ENCODE data around the gene FAS.

The FAS gene

DNA sequence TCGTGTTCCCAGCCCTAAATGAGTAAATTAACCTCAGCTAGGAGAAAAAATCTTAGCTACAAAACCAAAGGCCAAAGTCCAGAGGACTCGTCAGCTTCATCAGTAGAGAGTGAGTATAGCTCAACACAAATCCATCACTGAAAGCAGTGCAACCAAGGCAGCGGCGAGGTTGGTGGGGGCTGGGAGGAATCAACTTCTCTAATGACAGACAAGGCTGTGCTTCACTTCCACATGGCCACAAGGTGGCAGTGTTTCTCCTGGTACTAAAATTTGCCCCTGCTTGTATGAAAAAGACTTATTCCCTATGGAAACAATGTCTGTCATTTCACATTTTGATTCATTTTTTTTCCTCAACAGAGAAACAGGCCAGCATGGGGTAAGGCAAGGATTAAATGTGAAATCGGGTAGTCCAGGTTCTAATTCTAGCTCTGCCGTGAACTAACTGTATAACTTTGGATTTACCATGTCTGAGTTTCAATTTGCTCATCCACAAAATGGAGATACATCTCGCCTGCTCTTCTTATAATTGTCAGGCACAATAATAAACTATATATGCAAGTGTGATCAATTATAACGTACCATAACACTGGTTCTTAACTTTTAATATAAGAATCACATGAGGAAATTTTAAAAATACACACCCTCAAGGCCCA lies 39.3 kb downstream of the FAS start:
- Mint-ChIP-seq H3K4me3 (no peak overlapping the region), H3K9me3 (no peaks in the 10 kb centered on the region), H3K27me3 (no peaks in the 10 kb centered on the region), H3K36me3 (ENCODE audit: low read depth) (no peaks in the 10 kb centered on the region), H3K4me1 (ENCODE audit: low read depth) (peaks cover 41% of the 10 kb centered on the region), H3K27ac (no peak overlapping the region)

DNA sequence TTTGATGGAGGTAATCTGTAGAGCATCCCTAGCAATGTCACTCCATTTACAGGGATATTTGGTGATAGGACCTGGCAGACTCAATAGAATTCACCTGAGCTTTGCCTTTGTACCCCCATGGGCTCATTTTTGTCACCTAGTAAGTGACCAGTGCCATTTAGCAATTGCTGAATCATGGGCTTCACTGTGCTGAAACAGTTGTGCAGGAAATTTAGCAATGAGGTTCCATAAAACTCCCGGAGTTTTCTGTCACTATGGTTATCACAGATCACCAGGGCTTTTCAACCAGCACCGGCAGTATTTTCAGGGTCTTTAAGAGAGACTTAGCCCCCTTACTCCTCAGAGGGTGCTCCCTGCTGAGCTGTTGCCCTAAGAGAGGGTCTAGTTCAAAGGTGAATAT lies 40.2 kb downstream of the FAS start:
- Mint-ChIP-seq H3K27ac (no peak overlapping the region), H3K27me3 (peaks cover 3% of the 10 kb centered on the region), H3K4me3 (no peak overlapping the region), H3K9me3 (no peaks in the 10 kb centered on the region), H3K36me3 (ENCODE audit: low read depth) (no peaks in the 10 kb centered on the region), H3K4me1 (ENCODE audit: low read depth) (peaks cover 41% of the 10 kb centered on the region)

DNA sequence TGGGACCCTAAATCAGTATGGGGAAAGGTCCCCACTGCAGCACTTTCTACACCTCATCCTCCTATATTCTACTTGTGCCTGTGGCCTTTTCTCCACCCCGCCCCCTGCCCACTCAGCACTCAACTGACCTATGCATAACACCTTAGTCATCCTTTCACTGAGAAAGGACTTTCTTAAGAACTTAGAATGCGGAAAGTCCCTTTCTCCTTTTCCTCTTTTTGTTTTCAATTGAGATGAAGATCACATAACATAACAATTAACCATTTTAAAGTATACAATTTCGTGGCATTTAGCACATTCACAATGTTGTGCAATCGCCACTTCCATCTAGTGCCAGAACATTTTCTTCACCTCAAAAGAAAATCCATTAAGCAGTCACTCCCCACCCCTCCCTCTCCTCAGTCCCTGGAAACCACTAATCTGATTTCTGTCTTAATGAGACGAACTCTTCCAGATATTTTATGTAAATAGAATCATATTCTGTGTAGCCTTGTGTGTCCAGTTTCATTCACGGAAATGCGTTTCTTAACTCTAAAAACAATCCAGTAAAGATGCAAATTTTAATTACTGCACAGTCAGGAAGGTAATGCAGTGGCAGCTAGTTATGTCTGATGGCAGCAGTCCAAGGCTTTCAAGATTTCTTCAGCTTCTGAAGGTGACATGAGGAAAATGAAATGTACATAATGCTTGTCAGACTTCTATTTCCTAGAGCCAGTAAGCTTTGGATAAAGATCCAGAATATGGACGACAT lies 41.7 kb downstream of the FAS start:
- H3K36me3 Mint-ChIP-seq (ENCODE audit: low read depth) = no peaks in the 10 kb centered on the region
- H3K27ac Mint-ChIP-seq = peak overlapping the region; percentile 65
- H3K4me3 Mint-ChIP-seq = peak overlapping the region; percentile 52
- H3K4me1 Mint-ChIP-seq (ENCODE audit: low read depth) = peaks cover 41% of the 10 kb centered on the region
- peaks cover 5% of the 10 kb centered on the region for H3K27me3 Mint-ChIP-seq
- no peaks in the 10 kb centered on the region for H3K9me3 Mint-ChIP-seq

DNA sequence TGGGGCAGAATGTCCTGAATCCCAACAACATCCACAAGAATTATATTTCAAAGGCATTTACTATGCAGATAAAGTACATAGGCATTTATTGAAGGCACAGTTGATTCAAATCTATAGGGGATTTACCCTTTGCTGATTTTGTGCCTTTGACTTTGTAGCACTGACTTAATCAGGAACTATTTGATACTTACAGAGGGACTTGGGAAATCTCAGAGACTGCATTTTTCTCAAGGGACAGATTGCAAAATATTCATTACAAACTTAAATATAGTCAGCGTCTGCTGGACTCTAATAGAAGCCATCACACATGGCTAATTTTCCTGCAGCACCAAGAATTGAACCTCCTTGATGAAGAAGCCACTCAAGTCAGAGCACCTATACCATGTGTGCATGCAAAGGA lies 44.9 kb downstream of the FAS start:
- Mint-ChIP-seq H3K4me3 (no peak overlapping the region), H3K9me3 (no peaks in the 10 kb centered on the region), H3K27ac (no peak overlapping the region), H3K36me3 (ENCODE audit: low read depth) (no peaks in the 10 kb centered on the region), H3K4me1 (ENCODE audit: low read depth) (peaks cover 32% of the 10 kb centered on the region), H3K27me3 (peaks cover 12% of the 10 kb centered on the region)

DNA sequence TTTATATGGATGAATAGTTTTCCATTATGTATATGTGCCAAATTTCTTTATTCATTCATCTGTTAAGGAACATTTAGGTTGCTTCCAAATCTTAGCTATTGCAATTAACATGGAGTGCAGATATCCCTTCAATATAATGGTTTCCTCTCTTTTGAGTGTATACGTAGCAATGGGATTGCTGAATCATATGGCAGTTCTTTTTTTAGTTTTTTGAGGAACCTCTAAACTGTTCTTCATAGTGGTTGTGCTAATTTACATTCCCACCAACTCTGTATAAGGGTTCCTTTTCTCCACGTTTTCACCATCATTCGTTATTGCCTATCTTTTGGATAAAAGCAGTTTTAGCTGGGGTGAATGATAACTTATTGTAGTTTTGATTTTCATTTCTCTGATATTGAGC lies 46.5 kb downstream of the FAS start:
- no peaks in the 10 kb centered on the region for H3K36me3 Mint-ChIP-seq (ENCODE audit: low read depth)
- peaks cover 16% of the 10 kb centered on the region for H3K4me1 Mint-ChIP-seq (ENCODE audit: low read depth)

DNA sequence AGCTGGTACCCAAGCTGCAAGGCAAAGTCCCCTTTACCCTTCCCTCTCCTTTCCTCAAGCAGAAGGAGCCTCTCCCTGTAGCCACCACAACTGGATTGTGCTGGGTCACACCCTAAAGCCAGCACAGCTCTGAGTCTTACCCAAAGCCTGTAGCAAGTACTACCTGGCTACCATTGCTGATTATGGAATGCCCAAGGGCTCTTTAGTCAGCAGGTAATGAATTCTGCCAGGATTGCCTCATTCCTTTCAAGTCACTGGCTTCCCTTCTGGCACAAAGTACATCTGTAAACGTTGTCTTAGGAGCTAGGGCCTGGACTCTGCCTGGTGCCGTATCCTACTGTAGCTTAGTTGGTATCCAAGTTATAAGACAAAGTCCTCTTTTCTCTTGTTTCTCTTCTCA lies 52.0 kb downstream of the FAS start:
- Mint-ChIP-seq H3K9me3 (no peaks in the 10 kb centered on the region), H3K27ac (no peak overlapping the region), H3K4me3 (no peak overlapping the region), H3K36me3 (ENCODE audit: low read depth) (no peaks in the 10 kb centered on the region), H3K27me3 (peaks cover 14% of the 10 kb centered on the region), H3K4me1 (ENCODE audit: low read depth) (no peaks in the 10 kb centered on the region)

More for the DNA sequence above, 46.5 kb downstream of the FAS start:
- no peaks in the 10 kb centered on the region for H3K9me3 Mint-ChIP-seq
- no peak overlapping the region for H3K4me3 Mint-ChIP-seq
- H3K27me3 Mint-ChIP-seq = peaks cover 14% of the 10 kb centered on the region
- H3K27ac Mint-ChIP-seq = no peak overlapping the region

DNA sequence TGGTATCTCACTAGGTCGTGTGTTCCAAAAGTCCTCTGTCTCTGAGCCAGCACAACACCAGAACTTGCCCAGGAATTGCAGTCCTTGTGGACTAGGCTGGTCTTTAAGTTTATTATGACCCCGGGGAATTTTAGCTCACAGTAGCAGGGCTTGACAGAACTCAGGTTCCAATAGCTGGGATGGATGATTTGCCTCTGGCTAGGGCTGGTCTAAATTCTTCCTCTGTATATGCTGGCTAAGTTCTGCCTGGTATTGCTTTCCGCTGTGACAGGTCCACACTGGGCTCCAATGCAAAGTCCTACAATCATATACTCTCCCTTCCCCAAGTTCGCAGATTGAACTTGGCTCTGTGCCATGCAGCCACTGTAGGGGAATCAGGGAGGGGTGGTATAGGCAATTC lies 52.5 kb downstream of the FAS start:
- no peak overlapping the region for H3K4me3 Mint-ChIP-seq
- no peaks in the 10 kb centered on the region for H3K4me1 Mint-ChIP-seq (ENCODE audit: low read depth)
- no peaks in the 10 kb centered on the region for H3K9me3 Mint-ChIP-seq
- H3K36me3 Mint-ChIP-seq (ENCODE audit: low read depth) = no peaks in the 10 kb centered on the region
- H3K27me3 Mint-ChIP-seq = peaks cover 14% of the 10 kb centered on the region
- H3K27ac Mint-ChIP-seq = no peak overlapping the region

DNA sequence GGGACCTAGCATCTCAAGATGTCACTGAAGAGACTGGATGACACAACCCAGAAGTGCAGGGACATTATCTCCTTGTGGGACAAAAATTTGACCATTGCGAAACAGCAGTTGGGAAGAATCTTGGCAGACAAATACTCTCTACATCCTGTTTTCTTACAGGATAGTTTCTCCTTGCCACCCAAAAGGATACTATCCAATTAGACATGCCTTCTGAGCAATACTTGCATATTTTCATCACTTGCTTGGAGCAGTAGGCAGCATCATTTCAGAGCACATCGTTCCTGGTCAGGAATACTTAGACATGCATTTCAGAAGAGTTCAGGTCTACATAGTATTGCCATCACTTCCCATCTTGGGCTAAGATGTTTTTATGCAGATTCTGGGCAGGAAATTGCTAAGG lies 56.8 kb downstream of the FAS start:
- Mint-ChIP-seq H3K9me3 (no peaks in the 10 kb centered on the region), H3K4me3 (no peak overlapping the region), H3K4me1 (ENCODE audit: low read depth) (no peaks in the 10 kb centered on the region), H3K27me3 (peaks cover 5% of the 10 kb centered on the region), H3K27ac (no peak overlapping the region), H3K36me3 (ENCODE audit: low read depth) (no peaks in the 10 kb centered on the region)

DNA sequence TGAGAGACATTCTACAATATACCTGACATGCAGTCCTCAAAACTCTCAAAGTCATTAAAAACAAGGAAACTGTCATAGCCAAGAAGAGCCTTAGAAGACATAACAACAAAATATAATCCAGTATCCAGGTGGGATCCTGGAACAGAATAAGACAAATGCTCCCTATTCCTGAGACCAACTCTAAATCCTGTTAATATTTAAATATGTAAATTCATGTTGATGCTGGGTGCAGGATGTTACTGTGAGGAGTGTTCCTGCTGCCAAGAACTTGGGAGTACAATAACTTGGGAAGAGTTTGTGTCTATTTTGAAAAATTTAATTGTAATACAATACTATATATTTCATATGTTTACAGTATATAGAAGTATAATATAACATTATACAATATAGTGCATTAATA lies 61.0 kb downstream of the FAS start:
- H3K27me3 Mint-ChIP-seq = peaks cover 5% of the 10 kb centered on the region

DNA sequence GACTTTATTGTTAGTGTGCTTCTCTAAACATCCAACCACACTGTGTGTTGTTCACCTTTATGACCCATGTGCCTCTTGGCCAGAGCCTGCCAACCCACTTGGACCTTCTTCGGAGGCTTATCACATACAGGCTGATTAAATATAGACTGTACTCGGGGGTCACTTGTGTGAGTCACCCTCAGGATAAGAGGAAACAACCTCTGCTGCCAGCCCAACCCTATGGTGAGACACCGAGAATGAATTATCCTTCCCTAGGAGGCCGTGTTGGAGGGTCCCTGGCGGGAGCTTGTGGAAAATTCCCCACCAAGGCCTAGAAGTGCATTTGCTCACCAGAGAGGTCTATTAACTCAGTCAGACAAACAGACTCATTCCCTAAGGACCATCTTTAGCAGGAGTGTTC lies 63.0 kb downstream of the FAS start:
- Mint-ChIP-seq H3K9me3 (no peaks in the 10 kb centered on the region), H3K27ac (no peak overlapping the region), H3K4me3 (no peak overlapping the region), H3K27me3 (no peaks in the 10 kb centered on the region), H3K36me3 (ENCODE audit: low read depth) (no peaks in the 10 kb centered on the region), H3K4me1 (ENCODE audit: low read depth) (no peaks in the 10 kb centered on the region)

More for the DNA sequence above, 61.0 kb downstream of the FAS start:
- Mint-ChIP-seq H3K27ac (no peak overlapping the region), H3K4me3 (no peak overlapping the region), H3K36me3 (ENCODE audit: low read depth) (no peaks in the 10 kb centered on the region), H3K9me3 (no peaks in the 10 kb centered on the region), H3K4me1 (ENCODE audit: low read depth) (no peaks in the 10 kb centered on the region)

DNA sequence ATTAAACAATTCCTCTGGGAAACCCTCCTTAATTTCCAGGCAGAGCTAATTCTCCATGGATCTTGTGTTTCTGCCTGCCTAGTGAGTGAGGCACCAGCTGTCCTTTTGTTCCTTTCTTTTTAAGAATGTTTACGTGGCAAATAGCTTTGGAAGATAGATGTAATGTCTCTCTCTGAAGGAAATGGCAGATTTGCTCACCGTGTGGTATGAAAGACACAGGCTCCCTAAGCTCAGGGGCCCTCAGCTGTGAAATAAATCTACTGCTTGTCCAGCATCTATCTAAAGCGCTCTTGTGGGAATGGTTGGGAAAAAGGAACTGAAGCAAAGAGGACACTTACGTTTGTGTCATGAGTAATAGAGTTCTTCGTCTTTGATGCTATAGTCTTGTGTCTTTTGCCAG lies 64.6 kb downstream of the FAS start:
- no peaks in the 10 kb centered on the region for H3K27me3 Mint-ChIP-seq

DNA sequence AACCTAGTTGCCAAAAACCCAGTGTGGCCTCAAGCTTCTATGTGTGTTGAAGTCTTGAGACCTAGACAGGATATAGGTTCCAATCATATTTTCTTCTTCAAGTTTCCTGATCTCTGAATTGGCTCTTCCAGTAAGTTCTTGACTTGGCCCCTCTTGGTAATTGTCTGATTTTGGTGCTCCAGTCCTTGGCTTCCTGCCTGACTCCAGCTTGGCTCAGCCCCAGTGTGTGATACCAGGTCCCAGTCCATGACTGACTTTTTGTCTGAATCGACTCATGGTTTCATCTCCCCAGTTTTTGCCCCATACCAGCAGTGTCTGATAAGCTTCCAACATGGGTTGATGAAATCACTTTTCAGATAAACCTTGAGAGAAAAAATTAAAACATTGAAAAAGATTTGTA lies 72.3 kb downstream of the FAS start:
- H3K27me3 Mint-ChIP-seq = peaks cover 28% of the 10 kb centered on the region
- H3K27ac Mint-ChIP-seq = no peak overlapping the region
- no peaks in the 10 kb centered on the region for H3K4me1 Mint-ChIP-seq (ENCODE audit: low read depth)
- H3K4me3 Mint-ChIP-seq = no peak overlapping the region
- H3K9me3 Mint-ChIP-seq = no peaks in the 10 kb centered on the region
- H3K36me3 Mint-ChIP-seq (ENCODE audit: low read depth) = no peaks in the 10 kb centered on the region

More for the DNA sequence above, 64.6 kb downstream of the FAS start:
- Mint-ChIP-seq H3K36me3 (ENCODE audit: low read depth) (no peaks in the 10 kb centered on the region), H3K27ac (no peak overlapping the region), H3K4me3 (no peak overlapping the region), H3K9me3 (no peaks in the 10 kb centered on the region), H3K4me1 (ENCODE audit: low read depth) (no peaks in the 10 kb centered on the region)

DNA sequence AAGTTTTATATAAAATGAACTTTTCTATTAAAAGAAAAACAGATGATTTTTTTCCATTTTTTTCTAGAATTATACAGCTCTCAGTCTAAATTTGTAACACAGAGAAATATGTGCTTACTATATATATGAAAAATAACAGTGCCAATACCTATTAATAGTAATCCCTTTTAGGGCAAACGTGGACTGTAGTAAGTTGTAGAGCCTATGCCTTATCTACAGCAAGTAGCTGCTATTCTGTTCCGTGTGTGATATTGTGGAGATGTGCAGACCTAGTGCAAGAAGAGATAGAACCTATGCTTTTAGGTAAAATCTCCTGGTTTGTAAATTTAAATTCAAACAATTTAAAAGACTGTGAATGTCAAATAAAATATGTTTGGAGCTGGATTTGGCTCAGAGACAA lies 72.9 kb downstream of the FAS start:
- Mint-ChIP-seq H3K36me3 (ENCODE audit: low read depth) (no peaks in the 10 kb centered on the region), H3K27me3 (peaks cover 28% of the 10 kb centered on the region), H3K27ac (no peak overlapping the region), H3K4me1 (ENCODE audit: low read depth) (no peaks in the 10 kb centered on the region), H3K9me3 (no peaks in the 10 kb centered on the region), H3K4me3 (no peak overlapping the region)

DNA sequence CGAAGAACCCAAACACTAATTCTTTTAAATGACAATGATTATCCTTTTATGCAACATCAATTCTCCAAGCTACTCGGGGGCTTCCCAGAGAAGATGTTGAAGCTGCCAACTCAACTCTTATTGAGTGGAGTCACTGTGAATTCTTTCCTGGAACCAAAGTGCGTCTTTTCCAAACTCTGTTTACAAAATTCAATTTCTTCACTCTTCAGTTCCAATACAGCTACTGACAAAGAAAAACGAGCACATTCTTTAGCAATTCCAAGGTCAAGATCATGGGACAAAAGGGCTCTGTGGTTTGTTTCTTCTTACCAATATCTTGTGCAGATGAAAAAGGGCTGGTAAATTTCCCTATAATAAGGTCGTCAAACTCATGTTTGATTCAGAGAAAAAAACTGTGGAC lies 74.2 kb downstream of the FAS start:
- Mint-ChIP-seq H3K27me3 (peaks cover 31% of the 10 kb centered on the region), H3K9me3 (no peaks in the 10 kb centered on the region), H3K4me1 (ENCODE audit: low read depth) (no peaks in the 10 kb centered on the region), H3K36me3 (ENCODE audit: low read depth) (no peaks in the 10 kb centered on the region), H3K27ac (no peak overlapping the region), H3K4me3 (no peak overlapping the region)

Measured in stimulated activated naive CD8-positive, alpha-beta T cell treated with anti-CD3 and anti-CD28 coated beads, Interleukin-15, Interleukin-2, amounts not matched to agents 100 ng/mL and 50 ng/mL, for 24 hours (primary cell).